ENCODE data around the gene APBB2.

APBB2 gene

DNA sequence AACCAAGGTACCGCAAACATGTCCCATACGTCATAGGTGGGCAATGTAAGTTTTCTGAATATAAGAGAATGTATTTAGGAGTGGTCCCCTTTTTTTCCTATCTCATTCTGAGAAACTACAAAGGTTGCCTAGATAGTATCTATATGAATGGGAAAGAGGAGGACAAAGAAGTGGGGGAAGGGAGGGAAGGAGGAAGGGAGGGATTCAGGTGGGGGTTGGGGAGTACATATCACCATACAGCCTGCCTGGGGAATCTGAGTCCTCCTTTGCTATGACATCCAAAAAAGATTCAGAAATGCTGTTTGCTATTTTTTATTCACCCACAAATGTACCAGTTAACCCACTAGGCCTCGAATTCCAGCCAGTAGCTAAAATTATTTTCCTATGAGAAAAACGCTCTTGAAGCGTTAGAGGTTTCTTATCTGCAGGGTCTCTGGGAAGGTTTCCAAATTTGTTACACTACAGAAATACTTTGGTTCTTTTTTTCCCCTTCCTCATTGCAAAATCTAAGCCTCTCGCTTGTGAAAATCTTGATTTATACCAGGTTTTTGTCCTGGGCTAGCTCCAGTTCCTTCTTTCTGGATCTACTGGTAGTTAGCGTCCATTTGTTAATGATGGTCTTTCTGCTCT, 251.7 kb downstream of the APBB2 start:
- DNase-seq, result no peak

DNA sequence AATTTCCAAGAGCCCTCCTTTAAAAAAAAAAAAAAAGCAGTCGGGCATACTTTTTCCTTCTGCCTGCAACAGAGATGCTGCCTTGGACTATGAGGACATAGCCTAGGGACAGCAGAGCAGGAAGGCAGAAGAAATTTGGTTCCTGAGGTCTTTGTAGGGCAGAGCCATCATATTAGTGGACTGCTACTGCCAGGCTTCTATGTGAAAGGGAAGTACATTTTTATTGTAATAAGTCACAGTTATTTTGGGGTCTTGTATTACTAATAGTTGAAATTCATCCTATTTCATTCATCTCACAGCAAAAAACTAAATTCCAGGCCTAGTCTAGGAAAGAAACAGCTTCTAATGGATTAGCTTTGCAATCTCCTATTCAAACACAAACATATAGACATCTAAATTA, 253.4 kb downstream of the APBB2 start:
- DNase-seq, result no peak

DNA sequence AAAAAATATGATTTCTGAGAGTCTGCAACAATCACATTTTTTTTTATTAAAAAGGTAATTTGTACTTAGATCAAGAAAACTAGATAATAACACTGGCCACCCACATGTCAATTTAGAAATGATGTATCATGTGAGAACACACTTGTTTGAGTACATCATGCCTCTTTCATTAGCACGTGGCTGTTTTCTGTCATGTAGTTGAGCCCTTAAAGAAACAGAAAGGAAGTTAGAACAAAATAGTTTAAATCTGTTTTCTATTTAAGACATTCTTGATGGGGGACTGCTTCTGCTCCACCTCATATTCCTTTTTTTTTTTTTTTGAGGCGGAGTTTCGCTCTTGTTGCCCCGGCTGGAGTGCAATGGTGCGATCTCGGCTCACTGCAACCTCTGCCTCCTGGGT, 257.1 kb downstream of the APBB2 start:
- DNase-seq, result no peak

DNA sequence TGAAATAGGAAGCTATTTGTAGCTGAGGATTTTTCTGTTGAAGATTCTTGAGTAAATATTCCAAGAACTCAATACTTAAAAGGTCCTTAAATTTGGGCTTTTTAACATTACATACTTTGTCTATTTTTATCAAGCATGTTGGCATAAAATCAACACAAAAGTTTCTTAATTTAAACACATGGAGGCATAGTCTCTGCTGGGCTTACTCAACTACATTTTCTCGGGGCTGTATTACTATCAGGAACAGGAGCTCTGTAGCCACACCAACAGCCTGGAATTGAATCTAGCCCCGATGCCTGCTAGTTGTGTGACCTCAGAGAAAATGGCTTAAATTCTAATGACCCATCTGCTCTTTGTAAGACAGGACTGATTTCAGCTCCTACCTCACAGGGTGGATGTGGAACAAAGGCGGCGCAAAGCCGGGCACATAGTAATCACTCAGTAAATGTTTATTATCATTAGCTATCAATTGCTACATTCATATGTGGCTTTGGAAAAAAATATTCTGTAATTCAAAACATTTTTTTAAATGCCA, 257.6 kb downstream of the APBB2 start:
- DNase-seq, result no peak

DNA sequence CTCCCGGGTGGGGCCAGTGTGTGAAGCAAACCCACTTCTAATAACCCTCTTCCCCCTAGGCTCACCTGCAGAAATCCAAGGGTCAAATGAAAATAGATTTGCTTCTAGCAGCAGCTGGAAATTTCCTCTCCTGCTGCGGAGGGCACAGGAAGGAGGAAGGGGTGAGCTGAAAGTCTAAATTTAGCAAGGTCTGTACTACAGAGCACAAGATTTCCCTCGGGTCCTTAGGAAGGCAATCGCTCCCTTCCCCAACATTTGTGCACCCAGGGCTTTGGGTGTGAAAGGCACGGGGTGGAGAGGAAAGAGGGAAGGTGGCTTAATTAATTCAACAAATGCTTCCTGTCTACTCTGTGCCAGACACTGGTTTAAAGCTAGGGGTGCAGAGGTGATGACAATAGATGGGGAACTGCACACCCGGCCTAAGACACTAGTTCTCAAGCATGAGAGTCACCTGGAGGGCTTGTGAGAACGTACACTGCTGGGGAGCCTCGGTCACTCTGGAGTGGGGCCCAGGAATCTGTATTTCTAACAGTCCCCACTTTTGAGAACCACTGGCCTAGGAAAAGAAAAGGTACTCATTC, 260.2 kb downstream of the APBB2 start:
- DNase-seq, result no peak

DNA sequence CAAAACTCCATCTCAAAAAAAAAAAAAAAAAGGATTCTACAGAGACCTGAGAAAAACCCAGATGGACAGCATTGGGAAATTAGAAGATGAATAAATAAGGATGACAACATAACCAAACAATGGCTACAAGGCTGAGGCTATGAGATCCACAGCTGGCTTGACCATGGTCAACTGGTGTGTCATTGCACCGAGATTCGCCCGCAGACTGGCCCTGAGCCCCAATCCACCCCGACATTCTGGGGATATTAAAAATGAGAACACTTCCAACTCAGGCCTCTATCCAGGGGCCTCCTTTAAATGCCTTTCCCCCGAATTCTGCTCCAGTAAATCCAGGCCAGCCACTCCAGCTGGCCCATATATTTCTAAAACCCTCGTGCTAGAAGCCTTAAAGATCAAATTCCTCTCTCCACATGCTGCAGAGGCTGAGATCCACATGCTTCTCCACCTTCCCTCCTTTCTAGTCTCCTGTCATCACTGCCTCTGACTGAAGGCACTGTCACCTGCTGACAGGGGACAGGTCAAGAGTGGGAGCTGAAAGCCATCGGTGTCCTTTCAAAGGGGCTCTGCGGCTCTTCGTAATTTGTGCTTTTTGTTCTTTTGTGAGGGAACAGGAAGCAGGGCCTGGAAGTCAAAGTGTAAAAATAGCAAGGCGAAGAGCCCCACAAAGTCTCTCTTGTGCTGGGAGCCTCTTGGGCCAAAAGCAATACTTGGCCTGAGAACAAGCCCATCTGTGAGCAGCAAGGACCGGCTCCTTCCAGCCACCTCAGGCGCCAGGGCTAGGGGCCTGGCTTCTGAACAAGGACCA, 260.9 kb downstream of the APBB2 start:
- DNase-seq, result no peak

DNA sequence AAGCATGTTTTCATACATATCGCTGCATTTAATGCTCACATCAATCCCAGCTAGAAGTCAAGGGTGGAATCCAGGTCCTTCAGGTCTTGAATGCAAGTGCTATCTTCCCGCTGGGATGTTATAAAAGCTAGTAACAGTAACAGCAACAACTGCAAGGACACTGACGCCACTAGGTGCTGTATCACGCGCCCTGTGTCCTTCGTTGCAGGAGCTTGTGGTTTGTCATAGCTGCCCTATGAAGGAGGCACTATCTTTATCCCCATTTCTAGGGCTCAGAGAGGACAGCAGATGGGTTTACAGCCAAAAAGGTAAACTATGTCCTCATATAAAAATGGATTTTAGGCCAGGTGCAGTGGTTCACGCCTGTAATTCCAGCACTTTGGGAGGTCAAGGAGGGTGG, 261.7 kb downstream of the APBB2 start:
- no peak for DNase-seq

DNA sequence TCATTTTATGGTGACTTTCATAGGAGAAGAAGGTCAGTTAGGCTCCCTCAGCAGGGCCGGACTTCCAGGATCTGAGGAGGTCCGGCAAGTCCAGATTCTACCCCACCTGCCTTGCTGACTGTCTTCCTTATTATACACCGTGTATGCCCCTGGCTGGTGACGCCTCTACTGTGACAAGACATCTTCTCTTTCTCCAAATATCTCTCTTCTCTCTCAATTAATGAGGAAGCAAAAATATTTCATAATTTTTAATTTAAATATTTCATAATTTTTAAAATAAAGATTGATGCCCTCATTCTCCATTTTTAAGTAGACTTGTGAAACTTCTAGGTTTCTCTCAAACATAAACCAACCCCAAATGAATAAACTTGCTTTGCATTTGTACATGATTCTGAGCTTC, 262.1 kb downstream of the APBB2 start:
- no peak for DNase-seq

DNA sequence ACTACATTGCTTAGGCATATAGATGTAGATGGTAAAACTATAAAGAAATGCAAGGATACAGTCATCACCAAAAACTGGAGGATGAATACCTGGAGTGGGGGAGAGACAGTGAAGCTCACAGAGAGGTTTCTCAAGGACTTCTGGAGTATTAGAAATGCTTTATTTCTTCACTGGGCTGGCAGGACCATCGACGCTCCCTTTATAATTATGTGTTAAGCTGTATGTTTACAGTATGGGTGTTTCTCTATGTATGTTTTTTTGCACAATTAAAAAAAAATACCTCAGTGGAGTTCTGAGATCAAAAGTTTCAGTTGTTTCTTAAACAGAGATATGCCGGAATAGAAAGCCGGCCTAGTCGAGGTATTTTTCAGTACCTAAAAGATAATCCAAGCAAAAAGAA, 263.3 kb downstream of the APBB2 start:
- DNase-seq, result no peak

DNA sequence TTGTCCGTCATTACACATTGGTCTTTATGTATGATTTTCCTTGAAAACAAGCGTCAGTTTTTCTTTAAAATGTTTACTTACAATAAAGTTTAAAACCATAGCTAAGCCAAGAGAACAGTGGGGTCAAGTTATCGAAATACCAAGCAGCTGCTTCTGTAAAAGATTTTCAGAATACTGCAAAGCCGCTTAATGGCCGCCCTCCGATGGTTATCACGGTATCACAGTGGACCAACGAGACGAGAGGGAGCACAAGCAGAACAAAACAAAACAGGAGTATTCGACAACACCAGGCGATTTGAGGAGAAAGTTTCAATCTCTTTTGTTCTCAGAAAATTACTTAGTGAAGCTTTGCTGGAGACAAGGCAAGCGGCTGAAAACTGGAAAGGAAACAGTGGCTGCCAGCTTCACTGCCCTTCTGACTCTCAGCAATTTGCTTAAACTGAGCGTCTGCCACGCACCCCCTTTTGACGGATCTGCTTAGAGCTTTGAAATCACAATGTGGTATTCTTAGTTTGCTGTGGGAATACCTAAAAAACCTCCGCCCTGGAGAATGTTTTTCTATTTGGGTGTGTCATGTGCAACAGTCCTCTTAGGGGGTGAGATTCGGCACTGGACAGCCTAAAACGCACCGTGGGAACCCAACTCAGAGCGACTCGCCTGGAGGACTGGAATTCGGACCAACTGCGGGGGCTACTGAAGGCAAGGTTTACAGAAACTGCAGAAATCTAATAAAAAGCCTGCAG, 264.8 kb downstream of the APBB2 start:
- no peak for DNase-seq

DNA sequence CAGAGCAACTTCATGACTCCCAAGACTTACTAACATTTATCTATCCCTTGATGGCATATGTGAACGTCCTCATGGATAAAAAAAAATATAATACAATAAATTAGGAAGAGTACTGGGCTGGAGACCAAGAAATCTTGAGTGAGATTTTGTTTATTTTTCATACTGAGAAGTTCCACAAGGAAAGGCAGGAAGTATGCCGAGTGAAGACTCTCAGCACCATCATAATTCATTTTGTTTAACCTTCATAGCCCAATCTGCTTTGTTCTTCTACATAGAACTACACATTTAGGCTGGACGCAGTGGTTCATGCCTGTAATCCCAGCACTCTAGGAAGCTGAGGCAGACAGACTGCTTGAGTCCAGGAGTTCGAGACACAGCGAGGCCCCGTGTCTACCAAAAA, 266.3 kb downstream of the APBB2 start:
- no peak for DNase-seq

DNA sequence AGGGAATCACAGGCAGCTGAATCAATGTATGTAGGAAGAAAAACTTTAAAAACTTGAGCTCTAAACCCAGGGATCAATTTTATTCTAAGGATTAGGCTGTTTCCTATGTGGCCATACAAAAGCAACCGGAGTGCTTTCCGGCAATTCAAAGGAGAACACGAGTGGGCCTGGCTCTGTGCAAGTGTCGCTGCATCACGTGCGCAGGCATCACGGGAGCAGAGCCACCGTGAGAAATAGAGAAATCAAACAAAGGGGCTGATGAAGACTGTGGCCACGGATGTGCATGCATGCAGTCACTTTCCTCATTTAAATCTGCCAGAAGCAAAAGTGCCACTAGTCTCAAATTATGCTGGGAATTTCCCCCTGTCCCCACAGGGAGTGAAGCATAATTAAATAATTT, 267.7 kb downstream of the APBB2 start:
- no peak for DNase-seq

DNA sequence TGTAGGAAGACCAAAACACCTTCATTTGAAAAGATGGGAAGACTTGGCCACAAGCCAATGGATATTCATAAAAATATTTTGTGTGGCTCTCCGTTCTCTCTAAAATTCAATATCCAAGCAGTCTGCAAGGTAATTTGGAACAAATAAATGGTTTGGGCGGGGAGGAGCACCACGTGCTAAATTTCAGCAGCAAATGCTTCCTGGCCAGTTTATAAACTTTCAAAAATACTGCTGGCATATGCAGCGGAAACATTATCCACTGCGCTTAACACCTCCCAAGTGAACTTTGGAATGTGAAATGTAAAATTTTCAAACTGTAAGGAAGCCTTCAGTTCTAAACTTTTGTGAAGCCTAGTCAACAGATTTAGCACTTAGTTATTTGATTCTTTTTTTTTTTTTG, 273.6 kb downstream of the APBB2 start:
- DNase-seq, result no peak

DNA sequence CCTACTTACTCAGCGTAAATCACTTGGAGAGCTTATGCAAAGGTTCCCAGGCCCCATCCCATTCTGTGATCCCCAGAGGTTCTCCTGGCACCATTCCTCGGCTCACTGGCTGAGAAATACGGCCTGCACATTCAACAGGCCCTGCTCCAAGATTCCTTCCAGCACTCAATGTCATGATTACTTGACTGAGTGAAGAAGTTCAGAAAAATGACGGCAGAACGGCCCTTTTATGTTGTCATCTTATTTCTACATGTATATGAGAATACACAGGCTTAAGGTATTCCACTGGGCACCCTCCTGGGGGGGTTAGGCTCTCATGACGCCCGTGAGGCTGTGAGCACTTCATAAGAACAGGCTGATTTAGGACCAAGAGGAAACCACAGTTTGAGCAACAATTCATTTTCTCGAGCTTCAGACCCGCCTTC, 274.0 kb downstream of the APBB2 start:
- DNase-seq, result no peak

DNA sequence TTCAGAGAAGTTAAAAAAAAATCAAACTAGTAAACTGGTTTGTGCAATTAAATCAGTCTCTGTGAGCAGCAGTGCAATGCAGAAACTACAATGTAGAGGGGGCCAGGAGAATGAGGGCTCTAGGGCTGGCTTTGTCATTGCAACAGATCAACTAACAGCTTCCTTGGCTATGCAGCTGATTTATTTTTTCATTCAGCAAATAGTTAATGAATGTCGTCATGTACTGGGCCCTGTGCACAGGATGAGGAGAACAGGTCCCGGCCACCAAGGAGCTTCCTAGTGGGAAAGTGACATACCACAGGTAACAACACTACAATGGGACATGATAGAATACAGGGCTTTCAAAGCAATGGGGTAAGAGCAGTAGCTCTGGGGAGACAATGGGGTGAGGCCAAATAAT, 274.5 kb downstream of the APBB2 start:
- DNase-seq, result no peak

DNA sequence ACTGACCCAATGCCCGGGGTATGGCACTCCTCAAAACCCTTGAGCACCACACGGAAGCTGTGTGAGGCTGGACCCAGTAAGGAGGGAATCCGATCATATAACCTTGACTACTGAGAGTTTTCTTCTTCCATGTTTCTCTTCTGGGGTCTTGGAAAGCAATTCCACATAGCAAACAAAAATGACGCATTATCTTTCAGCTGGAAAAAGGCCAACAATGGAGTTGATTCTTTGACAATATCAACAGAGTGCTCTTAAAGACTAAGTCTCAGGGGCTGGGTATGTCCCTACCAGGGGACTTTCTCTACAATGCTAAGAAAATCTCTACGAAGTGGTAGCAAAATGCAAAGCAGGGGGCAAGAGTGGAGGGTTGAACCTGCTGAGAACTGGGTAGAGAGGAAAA, 276.0 kb downstream of the APBB2 start:
- DNase-seq, result no peak

DNA sequence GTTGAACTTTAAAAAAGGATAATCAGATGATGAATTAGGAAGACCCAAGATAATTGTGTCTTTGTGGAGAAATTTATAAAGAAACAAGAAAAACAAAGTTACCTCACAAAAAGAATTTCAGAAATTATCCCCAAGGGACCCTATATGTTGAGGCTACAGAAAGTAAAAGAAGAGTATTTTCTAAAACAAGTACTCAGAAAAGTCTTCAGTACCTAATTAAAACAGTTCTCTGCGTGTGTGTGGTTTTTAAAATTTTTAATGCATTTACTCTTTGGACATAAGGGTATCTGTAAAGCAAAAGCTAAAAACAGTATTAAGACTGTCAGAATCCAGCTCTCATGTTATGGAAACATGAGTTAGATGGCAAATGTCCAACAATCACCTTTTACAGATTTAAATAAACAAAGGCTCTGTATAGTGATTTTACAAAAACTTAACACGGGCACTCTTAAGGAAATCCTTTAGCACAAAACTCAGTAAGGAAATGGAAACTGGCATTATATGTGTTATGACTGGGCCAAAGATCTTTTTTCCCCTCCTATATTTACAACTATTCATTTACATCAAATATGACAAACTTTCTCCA, 277.1 kb downstream of the APBB2 start:
- DNase-seq, result no peak

DNA sequence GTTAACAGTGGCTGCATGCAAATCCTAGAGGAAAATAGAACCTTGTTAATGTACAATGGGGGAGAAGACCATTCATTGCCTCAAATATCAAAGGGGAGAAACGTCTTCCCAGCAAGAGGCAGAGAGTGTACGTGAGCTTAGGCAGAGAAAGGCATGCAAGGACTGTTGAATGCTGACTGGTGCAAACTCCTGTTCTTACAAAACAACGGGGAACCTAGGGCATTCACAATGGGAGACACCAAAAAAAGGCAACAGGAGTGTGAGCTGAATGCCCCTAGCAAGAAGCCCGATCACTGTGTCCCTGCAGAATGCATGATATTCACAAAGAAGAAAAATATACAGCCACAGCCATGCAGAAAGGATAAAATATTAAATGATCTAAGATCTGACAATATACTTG, 279.7 kb downstream of the APBB2 start:
- DNase-seq, result no peak

DNA sequence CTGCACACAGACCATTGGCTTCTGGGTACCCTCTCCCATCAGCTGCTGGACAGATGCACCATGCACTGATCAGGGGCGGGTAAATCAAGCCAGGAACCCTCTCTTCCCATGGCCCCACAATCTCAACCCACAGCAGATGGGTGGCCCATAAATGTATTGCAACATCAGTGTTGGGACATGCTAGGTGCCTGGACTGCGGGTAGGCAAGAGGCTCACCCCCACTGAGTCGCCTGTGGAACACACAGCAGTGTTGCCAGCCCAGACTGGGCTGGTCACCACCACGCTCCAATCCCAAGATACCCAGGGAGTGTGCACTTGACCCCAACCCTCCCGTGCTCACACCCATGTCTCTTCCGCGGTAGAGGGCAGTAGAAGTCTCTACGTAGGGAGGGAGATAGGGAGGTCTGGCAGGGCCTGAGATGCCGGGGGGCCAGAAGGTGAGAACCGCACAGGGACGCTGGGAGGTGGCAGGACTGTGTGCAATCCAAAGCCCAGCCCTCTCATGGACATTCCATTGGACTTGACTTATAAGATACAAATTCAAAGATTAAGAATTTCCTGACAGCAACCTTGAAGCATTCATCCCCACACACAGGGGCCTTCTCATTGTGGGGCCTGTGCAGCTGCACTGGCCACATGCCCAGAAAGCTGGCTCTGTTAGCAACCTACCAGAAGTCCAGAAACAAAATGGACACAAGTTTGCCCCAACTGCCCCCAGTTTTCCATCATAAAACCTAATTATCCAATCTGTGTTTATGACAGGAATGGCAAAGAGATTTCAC, 280.9 kb downstream of the APBB2 start:
- DNase-seq, result no peak

DNA sequence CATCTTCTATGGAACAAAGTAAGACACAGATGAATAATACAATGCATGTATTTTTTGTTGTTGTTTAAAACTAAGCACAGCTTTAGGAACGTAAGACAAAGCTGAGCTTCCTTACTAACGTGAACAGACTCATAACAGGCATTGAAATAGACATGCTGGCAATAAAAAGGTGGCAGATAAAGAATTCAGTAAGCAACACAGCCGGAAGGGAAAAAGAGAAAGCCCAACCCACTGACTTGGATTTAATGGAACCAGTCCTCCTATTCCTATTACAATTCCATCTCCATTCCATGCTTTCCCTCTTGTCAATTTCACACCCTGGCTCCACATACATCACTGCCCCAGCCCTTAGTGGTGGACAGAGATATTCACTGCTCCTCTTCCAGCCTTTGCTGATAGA, 282.5 kb downstream of the APBB2 start:
- no peak for DNase-seq

DNA sequence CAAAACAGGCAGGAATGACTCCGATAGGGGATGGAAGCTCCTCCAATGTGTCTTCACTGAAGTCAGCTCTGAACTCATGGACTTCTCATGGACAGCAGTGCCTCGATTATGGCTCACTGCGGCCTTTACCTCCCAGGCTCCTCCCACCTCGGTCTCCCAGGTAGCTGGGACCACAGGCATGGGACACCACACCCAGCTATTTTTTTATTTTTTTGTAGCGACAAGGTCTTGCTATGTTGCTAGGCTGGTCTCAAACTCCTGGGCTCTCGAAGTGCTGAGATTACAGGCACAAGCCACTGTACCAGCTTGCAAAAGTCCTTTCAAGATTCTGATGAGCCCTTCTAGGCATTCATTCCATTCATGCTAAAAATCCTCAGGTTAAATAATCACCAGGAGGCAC, 283.1 kb downstream of the APBB2 start:
- no peak for DNase-seq

DNA sequence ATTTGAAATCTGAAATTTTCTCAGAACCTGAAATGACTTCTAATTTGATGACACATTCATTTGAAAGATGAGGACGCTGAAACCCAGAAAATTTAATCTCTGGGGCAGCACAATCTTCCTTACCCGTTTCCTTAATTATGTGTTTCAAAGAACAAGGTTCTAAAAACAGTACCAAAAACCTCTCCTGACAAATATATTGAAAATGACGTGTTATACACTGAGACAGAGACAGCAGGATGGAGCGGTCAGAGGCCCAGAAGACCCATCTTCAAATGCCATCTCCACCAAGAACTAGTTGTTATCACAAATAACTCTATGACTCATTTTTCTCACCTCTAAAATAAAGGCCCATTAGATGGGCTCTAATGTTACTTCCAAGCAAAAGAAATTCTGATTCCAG, 287.3 kb downstream of the APBB2 start:
- DNase-seq, result no peak

DNA sequence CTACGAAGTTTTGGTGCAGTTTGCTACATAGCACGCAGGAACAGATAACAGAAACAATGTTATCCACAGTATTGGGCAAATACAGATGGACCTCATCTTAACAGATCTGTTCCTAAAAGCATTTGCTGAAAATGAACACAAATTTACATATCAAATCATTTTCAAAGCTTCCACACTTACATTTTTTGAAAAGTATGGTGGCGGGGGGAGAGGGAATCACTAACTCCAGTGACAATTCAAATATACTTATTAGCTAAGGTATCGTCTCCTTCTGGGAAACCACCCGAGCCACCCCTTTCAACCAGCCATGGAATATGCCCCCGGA, 289.6 kb downstream of the APBB2 start:
- DNase-seq, result no peak
